ENCODE results near the gene RALGAPA2. TPM values are rescaled to one million over a fixed set of nuclear protein-coding genes. Genes with fewer than 3 reads are reported as not detected.

RALGAPA2 gene
- total RNA-seq, 1 experiment from 2014 or later, result 10.8 TPM

- H3K4me2 ChIP-seq (ENCODE audit: low read length), result no peak overlapping the region
- TF ChIP-seq EZH2 (IDR thresholded peaks at IDR 0.05) (no peak), FOSL1 (IDR thresholded peaks at IDR 0.05; ENCODE audit: low read depth) (no peak), EZH2phosphoT487 (IDR thresholded peaks at IDR 0.05; ENCODE audit: borderline replicate concordance) (no peak)
- ChIA-PET RAD21 (ENCODE audit: low non-redundant PET in 1 of 2, low total read pairs in 2 of 2, uncharacterized antibody in 2 of 2, unreplicated experiment in 2 of 2) (no interaction called here), POLR2A (no interaction called here), CTCF (no interaction called here)
- no TSS peak for BruUV-seq (replicated peaks)
- no peaks in the 10 kb centered on the region for H3K9me2 ChIP-seq (ENCODE audit: insufficient read depth)
- intact Hi-C loops (cut with micrococcal nuclease), result no loop called here
- ATAC-seq, result no peak
- no peak overlapping the region for H3K4me3 ChIP-seq (replicated peaks in 1 of 2; ENCODE audit: low read depth in 1 of 2, low read length in 2 of 2)
- H3K27me3 ChIP-seq (ENCODE audit: insufficient read depth, low read length), result no peaks in the 10 kb centered on the region
- no peak overlapping the region for H3K27ac ChIP-seq (ENCODE audit: low read depth, low read length)
- H3K9me3 ChIP-seq (ENCODE audit: control insufficient read depth in 1 of 2, insufficient read depth in 1 of 2, low read depth in 1 of 2, low read length in 2 of 2), result no peaks in the 10 kb centered on the region
- no peak overlapping the region for H2AFZ ChIP-seq (ENCODE audit: low read depth, low read length, poor library complexity, severe bottlenecking)
- no peaks in the 10 kb centered on the region for H3K36me3 ChIP-seq (ENCODE audit: control insufficient read depth in 1 of 2, insufficient read depth in 2 of 2, low read length in 2 of 2)
- H4K20me1 ChIP-seq (ENCODE audit: insufficient read depth), result no peaks in the 10 kb centered on the region
- no peaks in the 10 kb centered on the region for H3K79me2 ChIP-seq (ENCODE audit: insufficient read depth, low read length)
- DNase-seq (ENCODE audit: low read depth, low spot score), result no peak
- H3K9ac ChIP-seq (ENCODE audit: low read length), result no peak overlapping the region
- H3K4me1 ChIP-seq (ENCODE audit: control insufficient read depth in 1 of 2, insufficient read depth in 2 of 2, low read length in 2 of 2), result no peaks in the 10 kb centered on the region
Observed at GRCh38 chr20:20395087-20395486, 317.4 kb downstream of the RALGAPA2 start.

- Histone ChIP-seq H3K27me3 (ENCODE audit: insufficient read depth, low read length) (no peaks in the 10 kb centered on the region), H4K20me1 (ENCODE audit: insufficient read depth) (no peaks in the 10 kb centered on the region), H3K4me3 (replicated peaks in 1 of 2; ENCODE audit: low read depth in 1 of 2, low read length in 2 of 2) (no peak overlapping the region), H3K4me1 (ENCODE audit: control insufficient read depth in 1 of 2, insufficient read depth in 2 of 2, low read length in 2 of 2) (no peaks in the 10 kb centered on the region), H3K36me3 (ENCODE audit: control insufficient read depth in 1 of 2, insufficient read depth in 2 of 2, low read length in 2 of 2) (no peaks in the 10 kb centered on the region), H3K79me2 (ENCODE audit: insufficient read depth, low read length) (no peaks in the 10 kb centered on the region), H3K9me3 (ENCODE audit: control insufficient read depth in 1 of 2, insufficient read depth in 1 of 2, low read depth in 1 of 2, low read length in 2 of 2) (no peaks in the 10 kb centered on the region), H3K9ac (ENCODE audit: low read length) (no peak overlapping the region), H3K4me2 (ENCODE audit: low read length) (no peak overlapping the region), H3K9me2 (ENCODE audit: insufficient read depth) (no peaks in the 10 kb centered on the region), H3K27ac (ENCODE audit: low read depth, low read length) (no peak overlapping the region), H2AFZ (ENCODE audit: low read depth, low read length, poor library complexity, severe bottlenecking) (no peak overlapping the region)
- no TSS peak for BruUV-seq (replicated peaks)
- ChIA-PET RAD21 (ENCODE audit: low non-redundant PET in 1 of 2, low total read pairs in 2 of 2, uncharacterized antibody in 2 of 2, unreplicated experiment in 2 of 2) (no interaction called here), CTCF (no interaction called here), POLR2A (no interaction called here)
- DNase-seq (ENCODE audit: low read depth, low spot score) (no peak), ATAC-seq (no peak)
- intact Hi-C loops (cut with micrococcal nuclease), result no loop called here
- TF ChIP-seq POLR2A (IDR thresholded peaks at IDR 0.05; ENCODE audit: borderline replicate concordance, extremely low read depth, insufficient read depth, insufficient read length) (no peak), YY1 (IDR thresholded peaks at IDR 0.05; ENCODE audit: extremely low read depth, insufficient replicate concordance, low read depth, low read length) (no peak), SP1 (IDR thresholded peaks at IDR 0.05; ENCODE audit: low read depth) (no peak), ZFX (IDR thresholded peaks at IDR 0.05) (no peak), ZNF274 (IDR thresholded peaks at IDR 0.05; ENCODE audit: low read depth, low read length) (no peak), EGR1 (IDR thresholded peaks at IDR 0.05; ENCODE audit: low read depth) (no peak), ELF1 (IDR thresholded peaks at IDR 0.05; ENCODE audit: borderline replicate concordance, low read depth) (no peak), ZBTB33 (IDR thresholded peaks at IDR 0.05; ENCODE audit: extremely low read depth, insufficient replicate concordance, low read length) (no peak), MAX (IDR thresholded peaks at IDR 0.05) (no peak), POLR2AphosphoS5 (IDR thresholded peaks at IDR 0.05; ENCODE audit: low read depth, low read length) (no peak), FOSL1 (IDR thresholded peaks at IDR 0.05; ENCODE audit: low read depth) (no peak), JUND (IDR thresholded peaks at IDR 0.05) (no peak)
- TF ChIP-seq, protein P1, sequence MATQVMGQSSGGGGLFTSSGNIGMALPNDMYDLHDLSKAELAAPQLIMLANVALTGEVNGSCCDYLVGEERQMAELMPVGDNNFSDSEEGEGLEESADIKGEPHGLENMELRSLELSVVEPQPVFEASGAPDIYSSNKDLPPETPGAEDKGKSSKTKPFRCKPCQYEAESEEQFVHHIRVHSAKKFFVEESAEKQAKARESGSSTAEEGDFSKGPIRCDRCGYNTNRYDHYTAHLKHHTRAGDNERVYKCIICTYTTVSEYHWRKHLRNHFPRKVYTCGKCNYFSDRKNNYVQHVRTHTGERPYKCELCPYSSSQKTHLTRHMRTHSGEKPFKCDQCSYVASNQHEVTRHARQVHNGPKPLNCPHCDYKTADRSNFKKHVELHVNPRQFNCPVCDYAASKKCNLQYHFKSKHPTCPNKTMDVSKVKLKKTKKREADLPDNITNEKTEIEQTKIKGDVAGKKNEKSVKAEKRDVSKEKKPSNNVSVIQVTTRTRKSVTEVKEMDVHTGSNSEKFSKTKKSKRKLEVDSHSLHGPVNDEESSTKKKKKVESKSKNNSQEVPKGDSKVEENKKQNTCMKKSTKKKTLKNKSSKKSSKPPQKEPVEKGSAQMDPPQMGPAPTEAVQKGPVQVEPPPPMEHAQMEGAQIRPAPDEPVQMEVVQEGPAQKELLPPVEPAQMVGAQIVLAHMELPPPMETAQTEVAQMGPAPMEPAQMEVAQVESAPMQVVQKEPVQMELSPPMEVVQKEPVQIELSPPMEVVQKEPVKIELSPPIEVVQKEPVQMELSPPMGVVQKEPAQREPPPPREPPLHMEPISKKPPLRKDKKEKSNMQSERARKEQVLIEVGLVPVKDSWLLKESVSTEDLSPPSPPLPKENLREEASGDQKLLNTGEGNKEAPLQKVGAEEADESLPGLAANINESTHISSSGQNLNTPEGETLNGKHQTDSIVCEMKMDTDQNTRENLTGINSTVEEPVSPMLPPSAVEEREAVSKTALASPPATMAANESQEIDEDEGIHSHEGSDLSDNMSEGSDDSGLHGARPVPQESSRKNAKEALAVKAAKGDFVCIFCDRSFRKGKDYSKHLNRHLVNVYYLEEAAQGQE (IDR thresholded peaks at IDR 0.05; ENCODE audit: low read depth), result no peak
Observed at GRCh38 chr20:20393207-20394120, 319.0 kb downstream of the RALGAPA2 start.

Data from HCT116 (cell line).